NB4 (cell line): ENCODE results near the gene EQTN.
"Not testable (repeated sequence)": the region's sequence is repeated elsewhere in the genome, so short reads cannot be mapped to it uniquely, and the experiment has no call there.

Experiments used
- DNase-seq: peaks from one replicate; pipeline ENCODE4 v3.0.0; 2010; ENCODE audit warnings: low read depth
- H3K4me3 ChIP-seq: one replicate; pipeline ENCODE4 v1.5.1; 2011; ENCODE audit warnings: mild to moderate bottlenecking, low read depth, low read length, moderate library complexity
- CTCF ChIP-seq: IDR thresholded peaks from one replicate; pipeline ENCODE4 v1.5.1; 2012; ENCODE audit warnings: low read depth, low read length
- MAX ChIP-seq: IDR thresholded peaks from 2 replicates; pipeline ENCODE4 v1.6.1; 2011; ENCODE audit warnings: low read depth, low read length
- MYC ChIP-seq: IDR thresholded peaks from 2 replicates; pipeline ENCODE4 v1.6.1; 2011; ENCODE audit warnings: low read depth, low read length
- POLR2A ChIP-seq: IDR thresholded peaks from 2 replicates; pipeline ENCODE4 v1.6.1; 2011; ENCODE audit warnings: mild to moderate bottlenecking; ENCODE audit not compliant: insufficient read length; ENCODE audit errors: extremely low read depth

The EQTN gene

GRCh38 chr9:27258662-27259061 lies 38.3 kb downstream of the EQTN start:
- TF ChIP-seq POLR2A (no peak), CTCF (no peak)

DNA sequence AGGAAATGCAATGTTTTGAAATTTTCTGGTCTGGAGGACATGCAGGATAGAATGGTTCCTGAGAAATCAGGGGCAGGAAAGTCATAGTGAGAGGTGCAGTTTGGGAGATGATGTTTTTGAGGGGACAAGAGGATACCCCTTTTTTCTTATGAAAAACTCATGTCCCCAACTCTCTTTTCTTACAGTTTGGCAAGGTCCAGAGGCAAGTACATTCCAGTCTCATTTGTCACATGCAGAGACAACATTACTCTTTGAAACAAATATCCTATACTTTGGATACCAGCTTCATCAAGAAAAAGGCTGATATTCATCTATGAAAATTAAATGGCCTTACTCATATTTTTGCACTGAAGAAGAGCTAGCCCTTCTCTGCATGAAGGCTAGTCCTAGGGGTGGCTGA lies 48.2 kb downstream of the EQTN start:
- no peak for TF ChIP-seq CTCF
- no peak for TF ChIP-seq MYC
- TF ChIP-seq MAX, result no peak
- no peak for TF ChIP-seq POLR2A
- DNase-seq, result no peak
- H3K4me3 ChIP-seq, result no peak overlapping the region

More at GRCh38 chr9:27258662-27259061, 38.3 kb downstream of the EQTN start:
- DNase-seq, result no peak
- no peak overlapping the region for H3K4me3 ChIP-seq

GRCh38 chr9:27247756-27248155 lies 49.2 kb downstream of the EQTN start:
- H3K4me3 ChIP-seq, result no peak overlapping the region
- peak; percentile 67 for DNase-seq

GRCh38 chr9:27239648-27240047 lies 57.3 kb downstream of the EQTN start:
- DNase-seq, result not testable (repeated sequence)

More at GRCh38 chr9:27247756-27248155, 49.2 kb downstream of the EQTN start:
- TF ChIP-seq CTCF, result peak; percentile 94
- TF ChIP-seq MAX, result peak; percentile 52; the same call in 1 of the 2 replicates
- TF ChIP-seq POLR2A, result no peak
- peak; percentile 17; the same call in 1 of the 2 replicates for TF ChIP-seq MYC

More at GRCh38 chr9:27239648-27240047, 57.3 kb downstream of the EQTN start:
- not testable (repeated sequence) for H3K4me3 ChIP-seq
